ENCODE measurements around the gene GNB3. TPM values are rescaled to one million over a fixed set of nuclear protein-coding genes. Genes with fewer than 3 reads are reported as not detected.

GNB3 gene
- total RNA-seq, 1 experiment from 2014 or later, result 8.7 TPM

DNA sequence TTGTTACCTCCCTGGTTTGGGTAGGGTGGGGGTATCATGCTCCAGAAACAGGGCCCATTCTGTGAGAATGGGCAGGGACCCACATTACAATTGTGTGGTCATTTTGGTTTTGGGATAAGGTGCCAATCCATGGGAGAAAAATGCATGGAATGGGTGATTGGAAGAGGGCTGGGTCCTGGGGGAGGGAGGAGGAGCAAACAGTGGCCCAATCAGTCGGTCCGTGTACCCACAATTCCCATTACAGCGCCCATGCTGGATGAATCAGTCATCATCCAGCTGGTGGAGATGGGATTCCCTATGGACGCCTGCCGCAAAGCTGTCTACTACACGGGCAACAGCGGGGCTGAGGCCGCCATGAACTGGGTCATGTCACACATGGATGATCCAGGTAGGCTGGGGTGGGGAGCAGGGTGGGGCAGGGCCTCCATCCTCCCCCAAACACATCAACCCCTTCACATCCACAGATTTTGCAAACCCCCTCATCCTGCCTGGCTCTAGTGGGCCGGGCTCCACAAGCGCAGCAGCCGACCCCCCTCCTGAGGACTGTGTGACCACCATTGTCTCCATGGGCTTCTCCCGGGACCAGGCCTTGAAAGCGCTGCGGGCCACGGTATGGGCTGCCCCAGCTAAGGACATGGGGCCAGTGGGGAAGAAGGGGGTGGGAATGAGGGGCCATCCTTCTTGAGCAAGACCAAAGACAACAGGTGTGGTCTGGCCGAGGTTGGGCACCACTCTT lies 23.0 kb downstream of the GNB3 start:
- no peak overlapping the region for H3K4me2 ChIP-seq (ENCODE audit: low read length)
- TF ChIP-seq TCF7L2 (IDR thresholded peaks at IDR 0.05; ENCODE audit: borderline replicate concordance, extremely low read depth, insufficient read depth, insufficient read length) (no peak), CEBPB (IDR thresholded peaks at IDR 0.05; ENCODE audit: low read depth) (no peak), SIN3A (IDR thresholded peaks at IDR 0.05; ENCODE audit: low read depth) (no peak), EZH2 (IDR thresholded peaks at IDR 0.05) (no peak), POLR2AphosphoS5 (IDR thresholded peaks at IDR 0.05; ENCODE audit: low read depth, low read length) (no peak), RAD21 (IDR thresholded peaks at IDR 0.05; ENCODE audit: low read depth) (no peak), ZNF274 (IDR thresholded peaks at IDR 0.05; ENCODE audit: low read depth, low read length) (no peak), POLR2A (IDR thresholded peaks at IDR 0.05; ENCODE audit: borderline replicate concordance, extremely low read depth, insufficient read depth, insufficient read length) (no peak), SP1 (IDR thresholded peaks at IDR 0.05; ENCODE audit: low read depth) (no peak), ELF1 (IDR thresholded peaks at IDR 0.05; ENCODE audit: borderline replicate concordance, low read depth) (no peak), CBX3 (IDR thresholded peaks at IDR 0.05; ENCODE audit: low read depth) (no peak), EZH2phosphoT487 (IDR thresholded peaks at IDR 0.05; ENCODE audit: borderline replicate concordance) (no peak), FOSL1 (IDR thresholded peaks at IDR 0.05; ENCODE audit: low read depth) (no peak), EGR1 (IDR thresholded peaks at IDR 0.05; ENCODE audit: low read depth) (no peak), SRF (IDR thresholded peaks at IDR 0.05; ENCODE audit: low read depth) (no peak)
- TF ChIP-seq, protein P1, sequence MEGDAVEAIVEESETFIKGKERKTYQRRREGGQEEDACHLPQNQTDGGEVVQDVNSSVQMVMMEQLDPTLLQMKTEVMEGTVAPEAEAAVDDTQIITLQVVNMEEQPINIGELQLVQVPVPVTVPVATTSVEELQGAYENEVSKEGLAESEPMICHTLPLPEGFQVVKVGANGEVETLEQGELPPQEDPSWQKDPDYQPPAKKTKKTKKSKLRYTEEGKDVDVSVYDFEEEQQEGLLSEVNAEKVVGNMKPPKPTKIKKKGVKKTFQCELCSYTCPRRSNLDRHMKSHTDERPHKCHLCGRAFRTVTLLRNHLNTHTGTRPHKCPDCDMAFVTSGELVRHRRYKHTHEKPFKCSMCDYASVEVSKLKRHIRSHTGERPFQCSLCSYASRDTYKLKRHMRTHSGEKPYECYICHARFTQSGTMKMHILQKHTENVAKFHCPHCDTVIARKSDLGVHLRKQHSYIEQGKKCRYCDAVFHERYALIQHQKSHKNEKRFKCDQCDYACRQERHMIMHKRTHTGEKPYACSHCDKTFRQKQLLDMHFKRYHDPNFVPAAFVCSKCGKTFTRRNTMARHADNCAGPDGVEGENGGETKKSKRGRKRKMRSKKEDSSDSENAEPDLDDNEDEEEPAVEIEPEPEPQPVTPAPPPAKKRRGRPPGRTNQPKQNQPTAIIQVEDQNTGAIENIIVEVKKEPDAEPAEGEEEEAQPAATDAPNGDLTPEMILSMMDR (IDR thresholded peaks at IDR 0.05 in 2 of 3, conservative IDR thresholded peaks at IDR 0.05 in 1 of 3; ENCODE audit: borderline replicate concordance in 1 of 3, insufficient read depth in 1 of 3, low read depth in 2 of 3, low read length in 2 of 3), result no peak
- TF ChIP-seq, protein P2, sequence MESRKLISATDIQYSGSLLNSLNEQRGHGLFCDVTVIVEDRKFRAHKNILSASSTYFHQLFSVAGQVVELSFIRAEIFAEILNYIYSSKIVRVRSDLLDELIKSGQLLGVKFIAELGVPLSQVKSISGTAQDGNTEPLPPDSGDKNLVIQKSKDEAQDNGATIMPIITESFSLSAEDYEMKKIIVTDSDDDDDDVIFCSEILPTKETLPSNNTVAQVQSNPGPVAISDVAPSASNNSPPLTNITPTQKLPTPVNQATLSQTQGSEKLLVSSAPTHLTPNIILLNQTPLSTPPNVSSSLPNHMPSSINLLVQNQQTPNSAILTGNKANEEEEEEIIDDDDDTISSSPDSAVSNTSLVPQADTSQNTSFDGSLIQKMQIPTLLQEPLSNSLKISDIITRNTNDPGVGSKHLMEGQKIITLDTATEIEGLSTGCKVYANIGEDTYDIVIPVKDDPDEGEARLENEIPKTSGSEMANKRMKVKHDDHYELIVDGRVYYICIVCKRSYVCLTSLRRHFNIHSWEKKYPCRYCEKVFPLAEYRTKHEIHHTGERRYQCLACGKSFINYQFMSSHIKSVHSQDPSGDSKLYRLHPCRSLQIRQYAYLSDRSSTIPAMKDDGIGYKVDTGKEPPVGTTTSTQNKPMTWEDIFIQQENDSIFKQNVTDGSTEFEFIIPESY (IDR thresholded peaks at IDR 0.05; ENCODE audit: extremely low read depth, insufficient replicate concordance, low read length), result no peak
- TF ChIP-seq, protein P3, sequence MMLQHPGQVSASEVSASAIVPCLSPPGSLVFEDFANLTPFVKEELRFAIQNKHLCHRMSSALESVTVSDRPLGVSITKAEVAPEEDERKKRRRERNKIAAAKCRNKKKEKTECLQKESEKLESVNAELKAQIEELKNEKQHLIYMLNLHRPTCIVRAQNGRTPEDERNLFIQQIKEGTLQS (IDR thresholded peaks at IDR 0.05), result no peak
- TF ChIP-seq, protein P4, sequence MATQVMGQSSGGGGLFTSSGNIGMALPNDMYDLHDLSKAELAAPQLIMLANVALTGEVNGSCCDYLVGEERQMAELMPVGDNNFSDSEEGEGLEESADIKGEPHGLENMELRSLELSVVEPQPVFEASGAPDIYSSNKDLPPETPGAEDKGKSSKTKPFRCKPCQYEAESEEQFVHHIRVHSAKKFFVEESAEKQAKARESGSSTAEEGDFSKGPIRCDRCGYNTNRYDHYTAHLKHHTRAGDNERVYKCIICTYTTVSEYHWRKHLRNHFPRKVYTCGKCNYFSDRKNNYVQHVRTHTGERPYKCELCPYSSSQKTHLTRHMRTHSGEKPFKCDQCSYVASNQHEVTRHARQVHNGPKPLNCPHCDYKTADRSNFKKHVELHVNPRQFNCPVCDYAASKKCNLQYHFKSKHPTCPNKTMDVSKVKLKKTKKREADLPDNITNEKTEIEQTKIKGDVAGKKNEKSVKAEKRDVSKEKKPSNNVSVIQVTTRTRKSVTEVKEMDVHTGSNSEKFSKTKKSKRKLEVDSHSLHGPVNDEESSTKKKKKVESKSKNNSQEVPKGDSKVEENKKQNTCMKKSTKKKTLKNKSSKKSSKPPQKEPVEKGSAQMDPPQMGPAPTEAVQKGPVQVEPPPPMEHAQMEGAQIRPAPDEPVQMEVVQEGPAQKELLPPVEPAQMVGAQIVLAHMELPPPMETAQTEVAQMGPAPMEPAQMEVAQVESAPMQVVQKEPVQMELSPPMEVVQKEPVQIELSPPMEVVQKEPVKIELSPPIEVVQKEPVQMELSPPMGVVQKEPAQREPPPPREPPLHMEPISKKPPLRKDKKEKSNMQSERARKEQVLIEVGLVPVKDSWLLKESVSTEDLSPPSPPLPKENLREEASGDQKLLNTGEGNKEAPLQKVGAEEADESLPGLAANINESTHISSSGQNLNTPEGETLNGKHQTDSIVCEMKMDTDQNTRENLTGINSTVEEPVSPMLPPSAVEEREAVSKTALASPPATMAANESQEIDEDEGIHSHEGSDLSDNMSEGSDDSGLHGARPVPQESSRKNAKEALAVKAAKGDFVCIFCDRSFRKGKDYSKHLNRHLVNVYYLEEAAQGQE (IDR thresholded peaks at IDR 0.05; ENCODE audit: low read depth), result no peak
- peaks cover 41 to 49% of the 10 kb centered on the region in 2 experiments for H3K36me3 ChIP-seq (ENCODE audit: control insufficient read depth in 1 of 2, insufficient read depth in 2 of 2, low read length in 2 of 2)
- ChIA-PET CTCF (no interaction called here), POLR2A (interaction anchor here (1.2 to 10.9 kb wide), 3 partner anchors 11 to 330 kb away, joined by 4 to 186 read pairs (median 9); partner anchors contain the start of genes CDCA3, GAPDH and USP5), RAD21 (ENCODE audit: low non-redundant PET in 1 of 2, low total read pairs in 2 of 2, uncharacterized antibody in 2 of 2, unreplicated experiment in 2 of 2) (no interaction called here)
- ATAC-seq, result no peak
- no peaks in the 10 kb centered on the region for H3K9me2 ChIP-seq (ENCODE audit: insufficient read depth)
- peaks cover 13 to 22% of the 10 kb centered on the region in 2 experiments for H3K4me1 ChIP-seq (ENCODE audit: control insufficient read depth in 1 of 2, insufficient read depth in 2 of 2, low read length in 2 of 2)
- peaks cover 17% of the 10 kb centered on the region for H3K79me2 ChIP-seq (ENCODE audit: insufficient read depth, low read length)
- no peak for DNase-seq (ENCODE audit: low read depth, low spot score)
- no peak overlapping the region for H2AFZ ChIP-seq (ENCODE audit: low read depth, low read length, poor library complexity, severe bottlenecking)
- H4K20me1 ChIP-seq (ENCODE audit: insufficient read depth), result peaks cover 1% of the 10 kb centered on the region; the same call in 1 of the 2 replicates
- H3K9ac ChIP-seq (ENCODE audit: low read length), result no peak overlapping the region
- BruUV-seq (replicated peaks), result no TSS peak
- intact Hi-C loops (cut with micrococcal nuclease), result no loop called here
- H3K4me3 ChIP-seq (replicated peaks in 1 of 2; ENCODE audit: low read depth in 1 of 2, low read length in 2 of 2), result no peak overlapping the region
- no peak overlapping the region for H3K27ac ChIP-seq (ENCODE audit: low read depth, low read length)
- no peaks in the 10 kb centered on the region for H3K27me3 ChIP-seq (ENCODE audit: insufficient read depth, low read length)
- H3K9me3 ChIP-seq (ENCODE audit: control insufficient read depth in 1 of 2, insufficient read depth in 1 of 2, low read depth in 1 of 2, low read length in 2 of 2), result no peaks in the 10 kb centered on the region

Data from HCT116 (cell line).